Fibroblast of lung (primary cell): Measurements from ENCODE around the gene RHOT2.

Source experiments
- CTCF ChIP-seq, 2 donors: IDR thresholded peaks in 1 of 2; conservative IDR thresholded peaks in 1 of 2; 1 replicate in 1 of 2; 2 replicates in 1 of 2; pipeline ENCODE4 v1.5.1; 2011 to 2012; ENCODE audit warnings: low read length in 2 of 2, control low read depth in 1 of 2, inconsistent platforms in 1 of 2, low read depth in 1 of 2, mild to moderate bottlenecking in 1 of 2
- EZH2 ChIP-seq: IDR thresholded peaks from 2 replicates; pipeline ENCODE4 v1.5.1; 2012; ENCODE audit warnings: low read length, control low read depth, mild to moderate bottlenecking; ENCODE audit errors: missing control alignments

GRCh38 chr16:703406-703805, 35.5 kb downstream of the RHOT2 start:
- TF ChIP-seq CTCF (conservative IDR thresholded peaks at IDR 0.05 in 1 of 2, IDR thresholded peaks at IDR 0.05 in 1 of 2; ENCODE audit: low read depth in 1 of 2, low read length in 2 of 2) (no peak), EZH2 (no peak)
